Kidney (tissue), 22 donors: ENCODE data around the gene GRIK3. TPM values are rescaled to one million over a fixed set of nuclear protein-coding genes. Genes with fewer than 3 reads are reported as not detected.
"Not testable (repeated sequence)": the region's sequence is repeated elsewhere in the genome, so short reads cannot be mapped to it uniquely, and the experiment has no call there.

Experiments used
- DNase-seq, 5 donors: peaks; one replicate each; pipeline ENCODE4 v3.0.0-alpha.2; 2013 to 2020
- FAIRE-seq: peaks from 2 replicates; lab custom pipeline; 2012; peaks lifted over from hg19 to GRCh38; lab: Jason Lieb, UNC
- H3K27ac ChIP-seq, 2 donors: one replicate each; pipeline ENCODE4 v1.7.0; 2013; ENCODE audit warnings: low read depth in 2 of 2, low read length in 2 of 2, inconsistent platforms in 1 of 2
- H3K27me3 ChIP-seq: one replicate; pipeline ENCODE4 v1.7.1; 2013; ENCODE audit warnings: low read length, inconsistent platforms; ENCODE audit not compliant: control insufficient read depth, insufficient read depth
- H3K36me3 ChIP-seq, 3 donors: one replicate each; pipeline versions ENCODE4 v1.7.0 to v1.7.1; 2013; ENCODE audit warnings: low read length in 3 of 3, control low read depth in 1 of 3, inconsistent platforms in 1 of 3; ENCODE audit not compliant: insufficient read depth in 3 of 3, control insufficient read depth in 2 of 3
- H3K4me1 ChIP-seq, 3 donors: one replicate each; pipeline versions ENCODE4 v1.7.0 to v1.7.1; 2013; ENCODE audit warnings: low read length in 3 of 3, inconsistent platforms in 1 of 3, low read depth in 1 of 3; ENCODE audit not compliant: control insufficient read depth in 2 of 3, insufficient read depth in 2 of 3
- H3K4me3 ChIP-seq, 3 donors: one replicate each; pipeline versions ENCODE4 v1.7.0 to v1.8.1; 2013; ENCODE audit warnings: low read length in 3 of 3, control low read depth in 1 of 3, inconsistent platforms in 1 of 3
- H3K9ac ChIP-seq, 3 donors: one replicate each; pipeline versions ENCODE4 v1.7.0 to v1.7.1; 2013; ENCODE audit warnings: low read length in 3 of 3, control low read depth in 1 of 3, inconsistent platforms in 1 of 3
- H3K9me3 ChIP-seq, 3 donors: one replicate each; pipeline versions ENCODE4 v1.7.0 to v1.7.1; 2013; ENCODE audit warnings: low read length in 3 of 3, control low read depth in 1 of 3, inconsistent platforms in 1 of 3; ENCODE audit not compliant: control insufficient read depth in 2 of 3, insufficient read depth in 1 of 3
- CTCF ChIP-seq: IDR thresholded peaks from 3 replicates; pipeline ENCODE4 v1.5.1; 2012; ENCODE audit warnings: mild to moderate bottlenecking, moderate library complexity, borderline replicate concordance; ENCODE audit not compliant: insufficient read depth; ENCODE audit errors: extremely low read depth
- intact Hi-C: fragments of 100-400 bp; cut with DNase I; formaldehyde crosslinking; loops from one replicate; pipeline ENCODE4 v1.11.1; 2022
- long read RNA-seq, 10 donors: library from polyadenylated mRNA in 1 of 10; unstranded in 1 of 10; transcript quantifications; one replicate each; pipeline ENCODE4 v2.0.0 and lab custom pipeline, GENCODE V29; 2021 to 2026
- polyA plus RNA-seq: library from polyadenylated mRNA; stranded (reverse); fragments of 350-450 nt; fragmentation: Illumina TruSeq; extraction: RNeasy Lipid Tissue Mini Kit (QIAGEN cat#74804); gene quantifications from one replicate; pipeline ENCODE4 v1.2.3, GENCODE V29; 2014; ENCODE audit warnings: low read depth, low replicate concordance; ENCODE audit not compliant: insufficient read depth
- total RNA-seq: library from RNA; stranded (reverse); fragmentation: NEBNext Ultra II Directional; extraction: Animal tissue kit (Norgen Biotek cat#: 25700); gene quantifications from one replicate; pipeline ENCODE4 v1.2.1, GENCODE V29; 2021
- donor health status: control.
- donor health status: control.
- donor health status: control.
- donor health status: control.
- donor health status: control.
- donor health status: DM: yes; HTN: yes; CAD: no.
- donor health status: Normal renal cell carcinoma (clear cell type).

The GRIK3 gene
- 0.38 TPM for total RNA-seq
- 0.06 TPM for polyA plus RNA-seq
- long read RNA-seq, donor 1: 0 reads
- long read RNA-seq, donor 2: 0 reads
- long read RNA-seq, donor 3, partial matches to known transcripts: 0 of 1 reads
- long read RNA-seq, donor 3, other reads (novel, unspliced or antisense): 0 of 1 reads
- long read RNA-seq, donor 4, full-length matches to known transcripts: 1 of 1 reads
- long read RNA-seq, donor 4, partial matches to known transcripts: 0 of 1 reads
- long read RNA-seq, donor 4, other reads (novel, unspliced or antisense): 0 of 1 reads
- long read RNA-seq, donor 5: 0 reads
- long read RNA-seq, donor 6: 0 reads
- long read RNA-seq, donor 7: 0 reads
- long read RNA-seq, donor 8: 0 reads
- long read RNA-seq, donor 9: 0 reads
- long read RNA-seq, donor 10: 0 reads

GRCh38 chr1:37034121-37035013 lies at the start of gene GRIK3:
TSS of gene GRIK3 (minus strand) at chr1:37034515. CDS start at chr1:37034108, 407 bp downstream.
- no peak within 1 kb of the TSS for H3K27ac ChIP-seq
- FAIRE-seq (no peak), DNase-seq (peak in 4 of 5 donors; percentile 61 to 71 (median 68))
- H3K9me3 ChIP-seq: no peaks in the 10 kb centered on the region
- H3K4me3 ChIP-seq: no peak within 1 kb of the TSS
- no peaks in the 10 kb centered on the region for H3K36me3 ChIP-seq
- no peak within 1 kb of the TSS for H3K9ac ChIP-seq
- H3K27me3 ChIP-seq: peaks cover 52% of the 10 kb centered on the region
- TF ChIP-seq CTCF: no peak
- intact Hi-C loops: no loop called here
- H3K4me1 ChIP-seq: no peaks in the 10 kb centered on the region

GRCh38 chr1:37084013-37084412 lies 49.7 kb upstream of the GRIK3 start:
- no peak overlapping the region for H3K27ac ChIP-seq
- DNase-seq: no peak
- FAIRE-seq: no peak
- H3K36me3 ChIP-seq: no peaks in the 10 kb centered on the region
- no peaks in the 10 kb centered on the region for H3K4me1 ChIP-seq
- intact Hi-C loops: no loop called here
- no peak overlapping the region for H3K9ac ChIP-seq
- no peaks in the 10 kb centered on the region for H3K27me3 ChIP-seq
- no peaks in the 10 kb centered on the region for H3K9me3 ChIP-seq
- no peak overlapping the region for H3K4me3 ChIP-seq
- no peak for TF ChIP-seq CTCF

GRCh38 chr1:37083603-37084002 lies 49.3 kb upstream of the GRIK3 start:
- H3K36me3 ChIP-seq: no peaks in the 10 kb centered on the region
- TF ChIP-seq CTCF: no peak
- H3K27me3 ChIP-seq: no peaks in the 10 kb centered on the region
- no peak for FAIRE-seq
- no peaks in the 10 kb centered on the region for H3K9me3 ChIP-seq
- no peak overlapping the region for H3K9ac ChIP-seq
- no peak overlapping the region for H3K27ac ChIP-seq
- intact Hi-C loops: no loop called here
- no peak overlapping the region for H3K4me3 ChIP-seq
- DNase-seq: no peak
- H3K4me1 ChIP-seq: no peaks in the 10 kb centered on the region

GRCh38 chr1:37080296-37080986 lies 46.1 kb upstream of the GRIK3 start:
- H3K27ac ChIP-seq, H3K9ac ChIP-seq, H3K4me3 ChIP-seq, H3K9me3 ChIP-seq, H3K27me3 ChIP-seq, intact Hi-C loops, H3K36me3 ChIP-seq, FAIRE-seq, H3K4me1 ChIP-seq, DNase-seq: not testable (repeated sequence)
